Measurements from ENCODE around the gene WNT3A. TPM values are rescaled to one million over a fixed set of nuclear protein-coding genes. Genes with fewer than 3 reads are reported as not detected.

WNT3A gene
- total RNA-seq, 6 experiments from 2014 or later, result not detected

DNA sequence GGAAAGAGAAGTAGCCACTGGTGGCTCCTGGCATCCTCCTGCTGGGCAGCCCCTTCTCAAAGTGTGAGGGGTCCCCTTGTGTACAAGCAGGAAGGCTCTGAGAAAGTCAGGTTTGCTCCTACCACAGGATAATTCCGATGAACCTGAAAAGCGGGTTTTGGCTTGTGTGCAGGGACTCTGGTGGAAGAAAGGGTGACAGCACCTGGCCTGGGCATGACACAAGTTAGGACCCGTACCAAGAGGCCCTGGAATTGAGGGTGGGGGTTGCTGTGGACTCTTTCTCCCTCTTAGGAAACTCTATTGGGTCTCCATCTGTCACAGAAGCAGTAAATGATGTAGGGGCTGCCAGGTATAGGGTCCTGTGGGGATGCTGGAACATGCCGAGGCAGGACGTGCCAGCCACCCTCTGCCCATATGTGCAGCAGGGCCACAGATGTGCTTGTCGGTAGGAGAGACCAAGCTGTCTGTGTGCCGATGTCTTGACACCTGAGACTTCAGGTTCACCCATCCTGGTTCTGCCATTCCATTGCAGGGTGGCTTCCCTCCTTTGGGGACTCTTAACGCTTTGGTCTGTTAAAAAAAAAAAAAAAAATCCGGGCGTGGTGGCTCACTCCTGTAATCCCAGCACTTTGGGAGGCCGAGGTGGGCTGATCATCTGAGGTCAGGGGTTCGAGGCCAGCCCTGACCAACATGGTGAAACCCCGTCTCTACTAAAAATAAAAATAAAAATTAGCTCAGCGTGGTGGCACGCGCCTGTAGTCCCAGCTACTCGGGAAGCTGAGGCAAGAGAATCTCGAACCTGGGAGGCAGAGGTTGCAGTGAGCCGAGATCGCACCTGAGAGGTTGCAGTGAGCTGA is 86.5 kb downstream of the WNT3A start:
- H3K27ac ChIP-seq, result no peak overlapping the region
- TF ChIP-seq POLR2A (IDR thresholded peaks at IDR 0.05) (no peak), CTCF (IDR thresholded peaks at IDR 0.05) (no peak)
- no peak overlapping the region for H3K4me3 ChIP-seq
- DNase-seq, result no peak
- peaks cover 0 to 33% (median 14%) of the 10 kb centered on the region in 4 donors for H3K4me1 ChIP-seq
- no peaks in the 10 kb centered on the region for H3K27me3 ChIP-seq
- no peak for ATAC-seq
- WGBS (ENCODE audit: insufficient coverage, low coverage, low lambda C conversion rate, missing lambda C conversion rate), result 97% methylated on average over 10 of the region's 20 CpGs
- H3K9me3 ChIP-seq, result peaks cover 0 to 4% (median 0%) of the 10 kb centered on the region in 4 donors
- intact Hi-C loops (cut with DNase I), result no loop called here
- H3K36me3 ChIP-seq, result peaks cover 0 to 16% (median 9%) of the 10 kb centered on the region in 4 donors

- H3K27ac ChIP-seq, result no peak overlapping the region
- no peak overlapping the region for H3K4me3 ChIP-seq
- H3K36me3 ChIP-seq, result peaks cover 0 to 27% (median 16%) of the 10 kb centered on the region in 4 donors
- peaks cover 0 to 21% (median 7%) of the 10 kb centered on the region in 4 donors for H3K4me1 ChIP-seq
- TF ChIP-seq POLR2A (IDR thresholded peaks at IDR 0.05), result no peak
- TF ChIP-seq CTCF (IDR thresholded peaks at IDR 0.05), result no peak
- 90% methylated on average over 11 of the region's 13 CpGs for WGBS (ENCODE audit: insufficient coverage, low coverage, low lambda C conversion rate, missing lambda C conversion rate)
- DNase-seq (no peak), ATAC-seq (no peak)
- H3K27me3 ChIP-seq, result no peaks in the 10 kb centered on the region
- H3K9me3 ChIP-seq, result peaks cover 0 to 4% (median 0%) of the 10 kb centered on the region in 4 donors
- intact Hi-C loops (cut with DNase I), result no loop called here
Observed at GRCh38 chr1:228094432-228095016, 87.7 kb downstream of the WNT3A start.

DNA sequence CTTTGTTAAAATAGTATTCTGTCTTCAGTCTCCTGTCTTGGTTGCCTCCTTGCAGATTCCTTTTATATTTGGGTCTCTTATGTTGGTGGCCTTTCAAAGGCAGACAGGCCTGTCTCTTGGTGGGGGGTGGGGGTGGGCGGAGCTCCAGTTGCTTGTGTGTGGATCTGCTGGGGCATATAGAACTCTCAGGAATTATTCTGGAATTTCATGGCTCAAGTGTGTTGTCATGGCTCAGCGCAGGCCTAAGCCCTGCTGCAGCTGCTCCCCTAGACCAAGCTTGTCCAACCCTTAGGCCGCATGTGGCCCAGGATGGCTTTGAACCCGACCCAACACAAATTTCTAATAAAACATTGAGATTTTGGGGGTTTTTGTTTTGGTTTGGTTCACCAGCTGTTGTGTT is 88.4 kb downstream of the WNT3A start:
- TF ChIP-seq POLR2A (IDR thresholded peaks at IDR 0.05) (no peak), CTCF (IDR thresholded peaks at IDR 0.05) (no peak)
- no peak overlapping the region for H3K27ac ChIP-seq
- 100% methylated on average over 3 of the region's 4 CpGs for WGBS (ENCODE audit: insufficient coverage, low coverage, low lambda C conversion rate, missing lambda C conversion rate)
- H3K9me3 ChIP-seq, result peaks cover 0 to 4% (median 0%) of the 10 kb centered on the region in 4 donors
- H3K36me3 ChIP-seq, result peaks cover 0 to 34% (median 17%) of the 10 kb centered on the region in 4 donors
- intact Hi-C loops (cut with DNase I), result no loop called here
- peaks cover 0 to 15% (median 4%) of the 10 kb centered on the region in 4 donors for H3K4me1 ChIP-seq
- DNase-seq (peak in 1 of 3 donors; percentile 22), ATAC-seq (no peak)
- H3K4me3 ChIP-seq, result no peak overlapping the region
- no peaks in the 10 kb centered on the region for H3K27me3 ChIP-seq

- intact Hi-C loops (cut with DNase I), result no loop called here
- Histone ChIP-seq H3K4me1 (peaks cover 0 to 9% (median under 1%) of the 10 kb centered on the region in 4 donors), H3K4me3 (no peak overlapping the region), H3K36me3 (peaks cover 0 to 34% (median 17%) of the 10 kb centered on the region in 4 donors), H3K9me3 (peaks cover 0 to 4% (median 0%) of the 10 kb centered on the region in 4 donors), H3K27ac (no peak overlapping the region), H3K27me3 (no peaks in the 10 kb centered on the region)
- ATAC-seq, result no peak
- DNase-seq, result no peak
- no peak for TF ChIP-seq CTCF (IDR thresholded peaks at IDR 0.05)
- no peak for TF ChIP-seq POLR2A (IDR thresholded peaks at IDR 0.05)
- 87% methylated on average over 3 of the region's 8 CpGs for WGBS (ENCODE audit: insufficient coverage, low coverage, low lambda C conversion rate, missing lambda C conversion rate)
Observed at GRCh38 chr1:228095938-228096337, 89.1 kb downstream of the WNT3A start.

Data from right lobe of liver (tissue), 6 donors.